GM12873 (cell line): ENCODE data around the gene PTPRN2.

Experiments
- CTCF ChIP-seq: IDR thresholded peaks from 2 replicates; pipeline ENCODE4 v1.5.1; 2012; ENCODE audit warnings: low read depth, mild to moderate bottlenecking, moderate library complexity, low read length, control low read depth; ENCODE audit not compliant: insufficient read depth; ENCODE audit errors: missing control alignments

PTPRN2 gene

GRCh38 chr7:158258411-158259130 lies 329.1 kb downstream of the PTPRN2 start:
- no peak for TF ChIP-seq CTCF

GRCh38 chr7:158257516-158258410 lies 329.9 kb downstream of the PTPRN2 start:
- TF ChIP-seq CTCF, result no peak

GRCh38 chr7:158257001-158257400 lies 330.6 kb downstream of the PTPRN2 start:
- no peak for TF ChIP-seq CTCF

GRCh38 chr7:158256091-158256816 lies 331.4 kb downstream of the PTPRN2 start:
- TF ChIP-seq CTCF, result no peak

- no peak for TF ChIP-seq CTCF
Measured at GRCh38 chr7:158255558-158255957, 332.1 kb downstream of the PTPRN2 start.

- no peak for TF ChIP-seq CTCF
Measured at GRCh38 chr7:158255156-158255555, 332.5 kb downstream of the PTPRN2 start.
